ENCODE results near the gene ACVR2B.

Gene ACVR2B

DNA sequence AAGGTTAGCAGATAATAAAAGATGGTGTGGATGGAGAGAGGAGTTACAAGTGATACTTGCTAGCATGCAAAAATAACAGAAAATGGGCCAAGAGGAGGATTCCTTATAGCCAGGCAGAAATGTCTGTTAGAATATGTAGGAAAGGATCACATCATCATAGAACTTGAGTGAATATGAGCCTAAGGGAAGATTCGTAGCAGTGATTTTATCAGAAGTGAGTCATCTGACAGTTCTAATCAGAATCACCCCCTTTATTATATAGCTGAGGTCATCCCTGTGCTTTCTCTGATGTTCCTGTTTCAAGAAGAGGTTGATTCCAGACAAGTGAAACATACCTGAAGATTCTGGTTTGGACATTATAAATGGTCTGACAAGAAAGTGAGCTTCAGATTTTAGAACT lies 65.3 kb downstream of the ACVR2B start:
- H3K36me3 ChIP-seq (ENCODE audit: control insufficient read depth in 1 of 2, insufficient read depth in 2 of 2, low read length in 2 of 2), result peaks cover 7 to 28% of the 10 kb centered on the region in 2 donors
- no peak overlapping the region for H3K27ac ChIP-seq (ENCODE audit: low read length)
- no peaks in the 10 kb centered on the region for H3K27me3 ChIP-seq (ENCODE audit: low read depth, low read length)
- H3K4me1 ChIP-seq (ENCODE audit: control insufficient read depth in 1 of 2, insufficient read depth in 2 of 2, low read length in 2 of 2), result no peaks in the 10 kb centered on the region
- H3K9me3 ChIP-seq (ENCODE audit: control insufficient read depth in 1 of 2, low read length in 2 of 2), result no peaks in the 10 kb centered on the region
- no peak overlapping the region for H3K4me3 ChIP-seq (ENCODE audit: low read depth in 1 of 2, low read length in 2 of 2)

DNA sequence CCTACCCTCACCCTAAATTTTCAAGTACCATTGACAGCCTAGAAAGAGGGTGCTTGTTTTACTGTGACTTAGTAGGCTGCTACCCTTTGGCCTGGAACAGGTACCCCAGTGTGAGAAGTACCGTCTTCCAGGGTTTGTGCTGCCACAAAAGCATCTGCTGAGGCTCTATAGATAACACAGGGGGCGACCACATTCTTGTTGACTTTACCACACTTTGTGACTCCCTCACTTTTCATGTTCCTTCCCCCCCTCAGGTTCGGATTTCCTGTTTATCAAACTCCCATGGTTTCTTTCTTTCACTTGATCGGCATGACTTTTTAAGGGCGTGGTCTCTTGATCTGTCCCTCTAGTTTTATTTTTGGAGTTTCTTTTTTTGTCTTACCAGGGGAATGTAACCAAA lies 66.0 kb downstream of the ACVR2B start:
- Histone ChIP-seq H3K27ac (ENCODE audit: low read length) (no peak overlapping the region), H3K27me3 (ENCODE audit: low read depth, low read length) (no peaks in the 10 kb centered on the region), H3K9me3 (ENCODE audit: control insufficient read depth in 1 of 2, low read length in 2 of 2) (no peaks in the 10 kb centered on the region), H3K36me3 (ENCODE audit: control insufficient read depth in 1 of 2, insufficient read depth in 2 of 2, low read length in 2 of 2) (peaks cover 9 to 30% of the 10 kb centered on the region in 2 donors), H3K4me3 (ENCODE audit: low read depth in 1 of 2, low read length in 2 of 2) (no peak overlapping the region), H3K4me1 (ENCODE audit: control insufficient read depth in 1 of 2, insufficient read depth in 2 of 2, low read length in 2 of 2) (no peaks in the 10 kb centered on the region)

DNA sequence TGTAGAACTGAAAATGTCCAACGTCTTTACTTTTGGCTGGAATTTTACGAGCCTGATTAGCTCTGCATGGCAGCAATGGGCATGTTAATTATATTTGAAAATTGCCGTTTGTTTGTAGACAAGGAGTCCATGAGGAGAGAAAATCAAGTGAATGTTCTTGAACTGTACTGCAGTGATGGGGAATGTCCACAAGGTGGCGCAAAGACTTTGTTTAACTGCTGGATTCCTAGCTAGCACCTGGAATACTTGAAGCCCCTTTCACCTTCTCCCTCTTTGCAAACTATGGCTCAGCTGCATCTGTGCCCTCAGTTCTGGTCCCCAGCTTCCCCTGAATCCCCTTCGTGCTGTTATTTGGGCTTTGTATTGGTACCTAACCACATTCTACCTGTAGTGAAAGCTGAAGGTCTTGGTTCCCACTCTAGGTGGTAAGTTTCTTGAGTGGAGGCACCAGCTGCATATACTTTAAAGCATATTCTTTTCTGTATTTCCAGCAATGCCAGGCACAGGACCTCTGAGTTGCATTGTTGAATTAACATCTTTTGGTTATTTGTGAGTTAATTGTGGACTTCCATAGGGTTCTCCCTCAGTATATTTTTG lies 67.8 kb downstream of the ACVR2B start:
- H3K27ac ChIP-seq (ENCODE audit: low read length), result no peak overlapping the region

DNA sequence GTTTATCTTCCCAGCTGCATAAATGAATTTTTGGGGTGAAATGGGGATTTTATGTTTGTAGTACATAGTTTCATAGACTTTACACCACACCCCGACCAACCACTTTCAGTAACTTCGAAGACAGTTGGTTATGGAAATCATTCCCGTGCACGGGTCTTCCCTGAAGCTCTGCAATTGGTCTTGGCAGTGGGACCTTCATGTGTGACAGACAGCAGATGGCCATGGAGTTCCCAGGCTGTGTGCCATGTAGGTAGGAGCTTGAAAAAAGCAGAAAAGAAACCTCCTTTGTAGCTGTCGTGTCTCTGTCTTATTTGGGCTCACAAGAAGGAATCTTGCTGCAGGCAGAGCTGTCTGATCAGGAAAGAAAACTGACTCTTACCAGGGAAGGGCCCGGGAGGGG lies 68.3 kb downstream of the ACVR2B start:
- Histone ChIP-seq H3K9me3 (ENCODE audit: control insufficient read depth in 1 of 2, low read length in 2 of 2) (no peaks in the 10 kb centered on the region), H3K27ac (ENCODE audit: low read length) (no peak overlapping the region), H3K4me1 (ENCODE audit: control insufficient read depth in 1 of 2, insufficient read depth in 2 of 2, low read length in 2 of 2) (no peaks in the 10 kb centered on the region), H3K27me3 (ENCODE audit: low read depth, low read length) (no peaks in the 10 kb centered on the region), H3K36me3 (ENCODE audit: control insufficient read depth in 1 of 2, insufficient read depth in 2 of 2, low read length in 2 of 2) (peaks cover 17 to 35% of the 10 kb centered on the region in 2 donors), H3K4me3 (ENCODE audit: low read depth in 1 of 2, low read length in 2 of 2) (no peak overlapping the region)

More for the DNA sequence above, 67.8 kb downstream of the ACVR2B start:
- no peaks in the 10 kb centered on the region for H3K27me3 ChIP-seq (ENCODE audit: low read depth, low read length)
- H3K4me3 ChIP-seq (ENCODE audit: low read depth in 1 of 2, low read length in 2 of 2), result no peak overlapping the region
- no peaks in the 10 kb centered on the region for H3K4me1 ChIP-seq (ENCODE audit: control insufficient read depth in 1 of 2, insufficient read depth in 2 of 2, low read length in 2 of 2)
- peaks cover 17 to 36% of the 10 kb centered on the region in 2 donors for H3K36me3 ChIP-seq (ENCODE audit: control insufficient read depth in 1 of 2, insufficient read depth in 2 of 2, low read length in 2 of 2)
- H3K9me3 ChIP-seq (ENCODE audit: control insufficient read depth in 1 of 2, low read length in 2 of 2), result no peaks in the 10 kb centered on the region

DNA sequence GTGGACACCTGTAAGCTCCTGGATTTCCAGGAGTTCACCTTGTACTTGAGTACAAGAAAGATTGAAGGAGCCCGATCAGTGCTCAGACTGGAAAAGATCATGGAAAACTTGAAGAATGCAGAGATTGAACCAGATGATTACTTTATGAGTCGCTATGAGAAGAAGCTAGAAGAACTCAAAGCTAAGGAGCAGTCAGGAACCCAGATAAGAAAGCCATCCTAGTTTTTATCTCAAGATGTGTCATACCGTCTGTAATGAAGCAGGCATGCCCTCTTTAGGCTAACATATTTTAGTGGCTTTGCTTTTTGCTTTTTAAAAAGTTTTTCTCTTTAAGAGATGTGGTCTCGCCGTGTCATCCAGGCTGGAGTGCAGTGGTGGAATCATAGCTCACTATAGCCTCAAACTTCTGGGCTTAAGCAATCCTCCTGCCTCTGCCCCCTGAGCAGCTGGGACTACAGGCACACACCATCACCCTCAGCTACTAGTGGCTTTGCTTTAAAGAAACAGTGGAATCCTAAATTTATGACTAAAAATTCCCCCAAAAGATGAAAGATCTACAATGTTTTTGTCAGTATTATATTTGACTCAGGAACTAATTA lies 70.5 kb downstream of the ACVR2B start:
- Histone ChIP-seq H3K4me1 (ENCODE audit: control insufficient read depth in 1 of 2, insufficient read depth in 2 of 2, low read length in 2 of 2) (no peaks in the 10 kb centered on the region), H3K36me3 (ENCODE audit: control insufficient read depth in 1 of 2, insufficient read depth in 2 of 2, low read length in 2 of 2) (peaks cover 17 to 45% of the 10 kb centered on the region in 2 donors), H3K27me3 (ENCODE audit: low read depth, low read length) (no peaks in the 10 kb centered on the region), H3K4me3 (ENCODE audit: low read depth in 1 of 2, low read length in 2 of 2) (no peak overlapping the region), H3K9me3 (ENCODE audit: control insufficient read depth in 1 of 2, low read length in 2 of 2) (no peaks in the 10 kb centered on the region), H3K27ac (ENCODE audit: low read length) (no peak overlapping the region)

DNA sequence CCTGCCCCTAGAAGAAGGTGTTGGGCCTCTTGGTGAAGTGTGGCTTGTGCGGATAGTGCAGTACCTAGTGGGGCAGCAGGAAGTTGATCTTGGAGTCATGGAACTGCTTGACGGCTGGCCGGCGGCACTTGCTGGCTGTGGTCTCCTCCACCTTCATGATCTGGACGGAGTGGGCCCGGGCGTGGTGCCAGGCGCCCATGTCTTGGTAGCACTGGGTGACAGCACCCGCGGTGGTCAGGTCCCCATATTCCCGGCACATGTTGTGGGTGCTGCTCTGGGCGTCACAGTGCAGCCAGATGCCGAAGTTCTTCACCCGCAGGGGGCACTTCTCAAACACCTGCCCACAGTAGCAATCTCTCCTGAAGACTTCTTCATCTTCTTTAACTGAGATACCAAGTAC lies 73.1 kb downstream of the ACVR2B start:
- peaks cover 17 to 45% of the 10 kb centered on the region in 2 donors for H3K36me3 ChIP-seq (ENCODE audit: control insufficient read depth in 1 of 2, insufficient read depth in 2 of 2, low read length in 2 of 2)
- H3K27ac ChIP-seq (ENCODE audit: low read length), result no peak overlapping the region
- no peaks in the 10 kb centered on the region for H3K27me3 ChIP-seq (ENCODE audit: low read depth, low read length)
- no peaks in the 10 kb centered on the region for H3K9me3 ChIP-seq (ENCODE audit: control insufficient read depth in 1 of 2, low read length in 2 of 2)
- no peaks in the 10 kb centered on the region for H3K4me1 ChIP-seq (ENCODE audit: control insufficient read depth in 1 of 2, insufficient read depth in 2 of 2, low read length in 2 of 2)
- no peak overlapping the region for H3K4me3 ChIP-seq (ENCODE audit: low read depth in 1 of 2, low read length in 2 of 2)

- Histone ChIP-seq H3K36me3 (ENCODE audit: control insufficient read depth in 1 of 2, insufficient read depth in 2 of 2, low read length in 2 of 2) (peaks cover 17 to 45% of the 10 kb centered on the region in 2 donors), H3K4me3 (ENCODE audit: low read depth in 1 of 2, low read length in 2 of 2) (no peak overlapping the region), H3K4me1 (ENCODE audit: control insufficient read depth in 1 of 2, insufficient read depth in 2 of 2, low read length in 2 of 2) (no peaks in the 10 kb centered on the region), H3K9me3 (ENCODE audit: control insufficient read depth in 1 of 2, low read length in 2 of 2) (no peaks in the 10 kb centered on the region), H3K27me3 (ENCODE audit: low read depth, low read length) (no peaks in the 10 kb centered on the region), H3K27ac (ENCODE audit: low read length) (no peak overlapping the region)
Observed at GRCh38 chr3:38528457-38528856, 74.8 kb downstream of the ACVR2B start.

- H3K36me3 ChIP-seq (ENCODE audit: control insufficient read depth in 1 of 2, insufficient read depth in 2 of 2, low read length in 2 of 2), result peaks cover 0 to 21% of the 10 kb centered on the region in 2 donors
- no peaks in the 10 kb centered on the region for H3K4me1 ChIP-seq (ENCODE audit: control insufficient read depth in 1 of 2, insufficient read depth in 2 of 2, low read length in 2 of 2)
- no peaks in the 10 kb centered on the region for H3K27me3 ChIP-seq (ENCODE audit: low read depth, low read length)
- H3K4me3 ChIP-seq (ENCODE audit: low read depth in 1 of 2, low read length in 2 of 2), result no peak overlapping the region
- H3K9me3 ChIP-seq (ENCODE audit: control insufficient read depth in 1 of 2, low read length in 2 of 2), result no peaks in the 10 kb centered on the region
- no peak overlapping the region for H3K27ac ChIP-seq (ENCODE audit: low read length)
Observed at GRCh38 chr3:38532529-38532928, 78.8 kb downstream of the ACVR2B start.

GRCh38 chr3:38533285-38533976 lies 79.7 kb downstream of the ACVR2B start:
- H3K9me3 ChIP-seq (ENCODE audit: control insufficient read depth in 1 of 2, low read length in 2 of 2), result no peaks in the 10 kb centered on the region
- H3K4me1 ChIP-seq (ENCODE audit: control insufficient read depth in 1 of 2, insufficient read depth in 2 of 2, low read length in 2 of 2), result no peaks in the 10 kb centered on the region
- H3K4me3 ChIP-seq (ENCODE audit: low read depth in 1 of 2, low read length in 2 of 2), result no peak overlapping the region
- H3K36me3 ChIP-seq (ENCODE audit: control insufficient read depth in 1 of 2, insufficient read depth in 2 of 2, low read length in 2 of 2), result peaks cover 0 to 12% of the 10 kb centered on the region in 2 donors
- H3K27ac ChIP-seq (ENCODE audit: low read length), result no peak overlapping the region
- H3K27me3 ChIP-seq (ENCODE audit: low read depth, low read length), result no peaks in the 10 kb centered on the region

DNA sequence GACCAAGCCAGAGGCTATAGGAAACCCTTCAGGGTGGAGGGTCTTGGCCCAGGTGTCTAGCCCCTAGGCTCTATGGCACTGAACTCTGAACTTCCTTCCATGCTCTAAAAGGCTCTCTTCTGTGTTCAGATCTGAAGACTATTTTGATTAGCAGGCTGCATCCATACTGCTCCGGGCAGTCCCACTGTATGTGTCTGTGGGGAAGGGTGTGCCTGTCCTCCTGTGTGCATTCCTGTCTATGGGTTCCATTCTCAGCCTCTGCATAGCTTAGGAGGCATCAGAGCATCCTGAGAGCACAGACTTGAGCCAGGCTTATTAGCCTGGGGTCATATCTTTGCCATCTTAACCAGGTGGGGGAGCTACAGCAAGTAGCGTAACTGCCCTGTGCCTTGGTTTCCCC lies 80.5 kb downstream of the ACVR2B start:
- no peaks in the 10 kb centered on the region for H3K9me3 ChIP-seq (ENCODE audit: control insufficient read depth in 1 of 2, low read length in 2 of 2)
- H3K4me3 ChIP-seq (ENCODE audit: low read depth in 1 of 2, low read length in 2 of 2), result no peak overlapping the region
- no peaks in the 10 kb centered on the region for H3K4me1 ChIP-seq (ENCODE audit: control insufficient read depth in 1 of 2, insufficient read depth in 2 of 2, low read length in 2 of 2)
- H3K27ac ChIP-seq (ENCODE audit: low read length), result no peak overlapping the region
- H3K27me3 ChIP-seq (ENCODE audit: low read depth, low read length), result no peaks in the 10 kb centered on the region
- H3K36me3 ChIP-seq (ENCODE audit: control insufficient read depth in 1 of 2, insufficient read depth in 2 of 2, low read length in 2 of 2), result peaks cover 0 to 12% of the 10 kb centered on the region in 2 donors

GRCh38 chr3:38534604-38535003 lies 80.9 kb downstream of the ACVR2B start:
- H3K4me1 ChIP-seq (ENCODE audit: control insufficient read depth in 1 of 2, insufficient read depth in 2 of 2, low read length in 2 of 2), result no peaks in the 10 kb centered on the region
- H3K4me3 ChIP-seq (ENCODE audit: low read depth in 1 of 2, low read length in 2 of 2), result no peak overlapping the region
- no peak overlapping the region for H3K27ac ChIP-seq (ENCODE audit: low read length)
- no peaks in the 10 kb centered on the region for H3K9me3 ChIP-seq (ENCODE audit: control insufficient read depth in 1 of 2, low read length in 2 of 2)
- H3K27me3 ChIP-seq (ENCODE audit: low read depth, low read length), result no peaks in the 10 kb centered on the region
- H3K36me3 ChIP-seq (ENCODE audit: control insufficient read depth in 1 of 2, insufficient read depth in 2 of 2, low read length in 2 of 2), result peaks cover 0 to 12% of the 10 kb centered on the region in 2 donors

Data from muscle layer of duodenum (tissue), 2 donors.